GM21528 (cell line): ENCODE results near the gene FXYD7.
"Not testable (repeated sequence)": the region's sequence is repeated elsewhere in the genome, so short reads cannot be mapped to it uniquely, and the experiment has no call there.

Experiments used
- ATAC-seq: cut with Tn5 transposase; IDR thresholded peaks from one replicate; pipeline ENCODE4 v1.9.1; 2021; ENCODE audit warnings: mild to moderate bottlenecking, moderate library complexity; ENCODE audit not compliant: unreplicated experiment, low FRiP score

Gene FXYD7

GRCh38 chr19:35125749-35126623 lies 17.1 kb upstream of the FXYD7 start:
- ATAC-seq: no peak

DNA sequence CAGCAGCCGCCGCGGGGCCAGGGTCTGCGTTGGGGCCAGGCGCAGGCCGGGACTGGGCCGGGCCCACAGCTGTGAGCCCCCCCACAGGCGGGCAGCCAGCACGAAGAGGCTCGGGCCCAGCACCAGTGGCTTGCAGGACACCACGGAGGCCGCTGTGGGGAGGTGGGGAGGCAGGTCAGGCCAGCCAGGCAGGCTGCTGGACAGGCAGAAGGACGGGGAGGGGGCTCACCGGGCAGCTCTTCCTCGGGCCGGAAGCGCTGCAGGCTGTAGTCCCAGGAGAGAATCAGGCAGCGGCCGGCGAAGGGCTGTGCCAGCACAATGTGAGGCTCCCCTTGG lies 16.5 kb upstream of the FXYD7 start:
- no peak for ATAC-seq

GRCh38 chr19:35127871-35128270 lies 15.2 kb upstream of the FXYD7 start:
- no peak for ATAC-seq

DNA sequence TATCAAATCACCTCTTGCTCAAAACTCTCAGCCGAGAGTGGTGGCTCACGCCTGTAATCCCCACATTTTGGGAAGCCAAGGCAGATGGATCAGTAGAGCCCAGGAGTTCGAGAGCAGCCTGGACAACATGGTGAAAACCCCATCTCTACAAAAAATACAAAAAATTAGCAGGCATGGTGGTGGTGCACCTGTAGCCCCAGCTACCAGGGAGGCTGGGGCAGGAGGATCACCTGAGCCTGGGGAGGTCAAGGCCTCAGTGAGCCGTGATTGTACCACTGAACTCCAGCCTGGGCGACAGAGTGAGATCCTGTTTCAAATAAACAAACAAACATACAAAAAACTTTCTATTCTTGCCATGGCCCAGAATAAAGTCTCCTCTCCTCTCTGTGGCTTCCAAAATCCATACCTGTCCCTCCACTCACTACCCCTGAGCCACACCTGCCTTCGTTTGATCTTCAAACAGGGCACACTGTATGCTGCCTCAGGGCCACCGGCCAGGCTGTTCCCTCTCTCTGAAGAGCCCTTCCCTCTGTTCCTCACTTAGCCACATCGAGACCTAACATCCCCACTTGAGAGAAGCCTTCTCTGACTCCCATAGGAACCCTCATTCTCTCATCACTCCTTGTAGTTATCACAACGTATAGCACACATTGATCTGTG lies 14.5 kb upstream of the FXYD7 start:
- no peak for ATAC-seq

- not testable (repeated sequence) for ATAC-seq
Observed at GRCh38 chr19:35129724-35130274, 13.3 kb upstream of the FXYD7 start.

DNA sequence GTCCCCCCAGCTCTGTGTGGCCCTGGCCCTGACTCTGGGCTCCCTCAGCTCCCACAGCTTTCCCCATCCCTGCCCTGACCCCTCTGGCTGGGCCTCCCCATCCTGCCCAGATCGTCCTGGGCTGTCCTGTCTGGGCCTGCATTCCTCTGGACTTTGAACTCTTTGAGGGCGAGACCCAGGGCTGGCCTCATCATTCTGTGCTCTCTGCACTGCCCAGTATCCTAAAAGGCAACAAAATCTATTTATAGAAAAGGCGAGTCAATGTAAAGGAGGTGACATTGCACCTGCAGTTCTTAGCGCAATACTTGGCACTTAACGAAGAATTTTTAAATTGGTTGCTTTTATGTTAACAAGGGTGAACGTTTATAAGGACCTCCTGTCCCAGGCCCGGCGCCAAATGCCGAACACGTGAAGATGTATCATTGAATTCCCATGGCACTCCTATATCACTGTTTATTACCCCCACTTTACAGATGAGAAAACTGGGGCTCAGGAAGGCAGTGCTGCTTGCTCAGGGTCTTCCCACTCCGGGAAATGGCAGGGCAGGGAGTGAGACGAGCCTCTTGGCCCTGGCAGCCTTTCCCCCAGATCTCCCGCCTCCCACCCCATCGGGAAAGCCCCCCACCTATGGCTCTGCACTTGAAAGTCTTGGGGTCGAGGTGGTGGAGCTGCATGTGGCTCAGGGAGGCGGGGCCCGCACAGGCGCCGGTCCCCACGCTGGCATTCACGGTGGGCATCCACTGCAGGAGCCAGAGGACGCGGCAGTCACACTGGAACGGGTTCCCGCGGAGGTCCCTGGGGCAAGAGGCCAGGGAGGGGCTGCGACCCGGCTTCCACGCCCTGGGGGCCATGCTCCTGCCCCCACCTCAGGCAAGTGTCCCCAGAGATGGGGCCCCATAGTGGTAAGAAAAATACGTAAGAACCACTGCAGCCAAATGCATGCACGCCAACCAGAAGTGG lies 12.0 kb upstream of the FXYD7 start:
- ATAC-seq: no peak

- no peak for ATAC-seq
Observed at GRCh38 chr19:35132254-35132653, 10.8 kb upstream of the FXYD7 start.

DNA sequence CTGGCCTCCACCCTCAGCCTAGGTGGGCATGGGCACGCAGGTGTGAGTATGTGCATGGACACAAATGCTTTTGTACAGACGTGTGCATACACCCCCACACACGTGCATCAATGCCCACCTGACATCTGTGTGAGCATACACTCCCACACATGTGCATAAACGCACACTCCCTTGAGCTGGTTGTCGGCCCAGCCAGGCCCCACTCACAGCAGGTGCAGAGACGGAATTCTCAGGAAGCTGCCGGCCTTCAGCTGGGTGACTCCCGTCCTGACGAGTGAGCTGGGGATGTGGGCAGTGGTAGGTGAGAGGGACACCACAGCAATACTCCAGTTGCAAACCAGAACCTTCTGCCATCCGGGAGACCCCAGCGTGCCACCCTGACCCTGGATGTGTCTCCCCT lies 9.2 kb upstream of the FXYD7 start:
- ATAC-seq: no peak

- ATAC-seq: no peak
Observed at GRCh38 chr19:35134601-35135242, 8.3 kb upstream of the FXYD7 start, which contains the start of gene LGI4. TSS of gene LGI4 (minus strand) at chr19:35135059. CDS start at chr19:35134680, 379 bp downstream.

DNA sequence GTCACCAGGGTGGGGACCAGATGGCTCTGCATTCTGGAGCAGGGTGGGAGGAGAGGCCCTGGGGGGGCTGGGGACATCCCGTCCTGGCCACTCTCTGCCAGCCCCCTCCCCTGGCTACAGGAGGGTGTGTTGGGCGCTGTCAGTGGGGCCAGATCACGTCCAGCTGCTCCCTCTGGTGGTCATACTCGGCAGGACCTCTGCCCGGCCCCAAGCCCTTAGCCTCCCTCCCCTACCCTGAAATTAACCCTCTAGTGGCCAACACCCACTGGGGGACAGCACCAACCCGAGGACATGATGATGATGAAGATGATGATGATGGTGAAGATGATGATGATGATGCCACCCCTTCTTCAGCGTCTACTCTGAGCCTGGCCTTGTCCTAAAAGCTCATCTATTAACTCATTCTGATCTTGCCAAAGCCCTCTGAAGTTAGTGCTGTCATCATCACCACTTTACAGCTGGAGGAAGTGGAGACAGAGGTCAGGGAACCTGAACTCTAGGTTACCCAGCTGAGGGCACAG lies 7.6 kb upstream of the FXYD7 start:
- no peak for ATAC-seq

GRCh38 chr19:35136231-35136630 lies 6.8 kb upstream of the FXYD7 start:
- ATAC-seq: no peak

- ATAC-seq: no peak
Observed at GRCh38 chr19:35136977-35137702, 5.9 kb upstream of the FXYD7 start.

- no peak for ATAC-seq
Observed at GRCh38 chr19:35138305-35138892, 4.7 kb upstream of the FXYD7 start, which contains the start of gene FXYD1. TSS of gene FXYD1 (plus strand) at chr19:35138824. CDS start at chr19:35140080, 1,256 bp downstream.

GRCh38 chr19:35140207-35140961 lies 2.7 kb upstream of the FXYD7 start:
- ATAC-seq: no peak

DNA sequence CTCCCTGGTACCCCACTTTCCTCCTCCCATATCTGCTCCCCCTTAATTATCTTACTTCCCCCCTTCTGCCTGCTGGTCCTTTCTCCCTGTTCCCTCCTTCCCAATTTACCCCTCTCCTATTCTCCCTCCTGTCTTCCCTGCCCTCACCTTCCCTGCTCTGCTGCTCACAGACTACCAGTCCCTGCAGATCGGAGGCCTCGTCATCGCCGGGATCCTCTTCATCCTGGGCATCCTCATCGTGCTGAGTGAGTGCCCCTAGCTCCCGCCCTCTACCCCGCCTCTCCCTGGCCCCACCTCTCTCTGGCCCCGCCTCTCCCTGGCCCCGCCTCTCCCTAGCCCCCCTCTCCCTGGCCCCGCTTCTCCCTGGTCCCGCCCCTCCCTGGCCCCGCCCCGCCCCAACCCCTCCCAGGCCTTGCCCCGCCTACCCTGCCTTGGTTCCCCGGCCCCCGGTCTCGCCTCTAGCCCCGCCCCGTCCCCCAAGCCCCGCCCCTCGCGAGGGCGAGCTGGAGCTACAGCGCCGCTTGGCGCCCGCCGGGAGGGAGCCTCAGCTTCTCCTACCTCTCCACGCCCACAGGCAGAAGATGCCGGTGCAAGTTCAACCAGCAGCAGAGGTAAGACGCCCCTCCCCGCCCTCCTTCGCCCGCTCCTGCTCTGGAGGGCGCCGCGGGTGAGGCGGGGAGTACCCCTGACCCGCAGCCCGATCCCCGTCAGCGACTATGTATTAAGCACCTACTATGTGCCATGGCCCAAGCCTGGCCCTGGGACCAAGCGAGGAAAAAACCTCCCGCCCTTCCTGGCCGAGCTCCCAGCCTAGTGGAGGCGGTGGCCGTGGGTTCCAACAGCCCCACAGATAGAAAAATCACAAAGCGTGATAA lies 1.9 kb upstream of the FXYD7 start:
- no peak for ATAC-seq

GRCh38 chr19:35141837-35142605 lies 1.0 kb upstream of the FXYD7 start:
- ATAC-seq: no peak
